Spleen (tissue), 7 donors: ENCODE measurements around the gene SLC1A4.

Experiments
- CTCF ChIP-seq, 11 experiments: fragments of 200-600 bp in 7 of 11; fragments of 450-650 bp in 4 of 11; sonication (generic) in 4 of 11; IDR thresholded peaks in 8 of 11; conservative IDR thresholded peaks in 3 of 11; 1 replicate in 7 of 11; 2 replicates in 4 of 11; pipeline versions ENCODE4 v1.4.0 to v1.8.0; 2016 to 2021; ENCODE audit warnings: antibody characterized with exemption in 11 of 11, inconsistent platforms in 4 of 11, mild to moderate bottlenecking in 1 of 11
- POLR2A ChIP-seq, 3 donors: fragments of 450-650 bp; IDR thresholded peaks; one replicate each; pipeline ENCODE4 v1.5.1; 2017; ENCODE audit warnings: antibody characterized with exemption in 3 of 3, mild to moderate bottlenecking in 1 of 3
- donor health status: DM: no; HTN: no; CAD: no; lungs with moderate emphysema.
- donor health status: DM: no; HTN: no; CAD: no.
- donor health status: DM: no; HTN: no; CAD: no.

DNA sequence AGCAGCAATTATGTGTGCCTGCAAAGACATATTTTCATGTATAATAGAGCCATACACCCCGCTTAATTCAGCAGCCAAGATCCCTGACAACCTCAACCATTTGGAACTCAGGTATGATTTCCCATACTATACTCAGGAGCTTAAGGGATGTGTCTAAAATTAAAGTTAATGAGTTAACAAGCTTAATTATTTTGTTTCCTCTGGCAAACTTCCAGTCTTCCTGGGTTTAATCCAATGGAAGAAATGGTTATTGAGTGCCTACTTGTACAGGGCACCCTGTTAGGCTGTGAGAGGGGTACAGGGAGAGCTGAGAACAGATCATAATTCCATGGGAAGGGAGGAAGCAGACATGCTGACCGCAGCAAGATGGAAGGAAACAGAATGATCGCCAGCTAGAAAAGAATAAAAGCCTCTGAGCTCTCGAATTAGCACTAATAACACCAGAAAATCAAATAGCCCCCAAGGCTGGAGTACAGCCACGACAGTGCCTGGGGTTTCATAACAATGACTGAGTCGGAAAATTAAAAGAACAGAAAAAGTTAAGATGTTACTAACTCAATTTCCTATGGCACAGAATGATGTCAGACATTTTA, 46.2 kb downstream of the SLC1A4 start:
- TF ChIP-seq CTCF (IDR thresholded peaks at IDR 0.05 in 8 of 11, conservative IDR thresholded peaks at IDR 0.05 in 3 of 11), result no peak
- no peak for TF ChIP-seq POLR2A (IDR thresholded peaks at IDR 0.05)
